Endometrial microvascular endothelial cells (primary cell): ENCODE results near the gene GP9. TPM values are rescaled to one million over a fixed set of nuclear protein-coding genes. Genes with fewer than 3 reads are reported as not detected.

ENCODE experiments used
- in situ Hi-C: cut with HindIII; loops from 2 replicates; pipeline ENCODE4 v1.10.0; 2017; ENCODE audit warnings: low sequenced_read_pairs, low pct_unique_long_range_greater_than_20kb; ENCODE audit errors: inconsistent ontology term
- total RNA-seq: library from RNA; depleted of rRNA; stranded (reverse); fragments of >200 nt; gene quantifications from one replicate; pipeline ENCODE4 v1.2.3, GENCODE V29; 2015; ENCODE audit errors: inconsistent ontology term

GP9 gene
- total RNA-seq, 1 donor from 2014 or later: not detected

GRCh38 chr3:129026728-129027543 is 33.6 kb upstream of the GP9 start:
- in situ Hi-C loops: no loop called here

GRCh38 chr3:129027544-129027880 is 33.1 kb upstream of the GP9 start:
- in situ Hi-C loops: no loop called here

GRCh38 chr3:129028866-129029265 is 31.7 kb upstream of the GP9 start:
- in situ Hi-C loops: no loop called here

- in situ Hi-C loops: no loop called here
Measured at GRCh38 chr3:129030611-129031010, 30.0 kb upstream of the GP9 start.

- in situ Hi-C loops: no loop called here
Measured at GRCh38 chr3:129031476-129032215, 28.9 kb upstream of the GP9 start.

- in situ Hi-C loops: no loop called here
Measured at GRCh38 chr3:129032716-129033115, 27.9 kb upstream of the GP9 start.

- in situ Hi-C loops: no loop called here
Measured at GRCh38 chr3:129033151-129033550, 27.4 kb upstream of the GP9 start.

GRCh38 chr3:129033633-129034321 is 26.8 kb upstream of the GP9 start:
- in situ Hi-C loops: no loop called here

GRCh38 chr3:129034642-129035041 is 25.9 kb upstream of the GP9 start:
- in situ Hi-C loops: no loop called here

- in situ Hi-C loops: no loop called here
Measured at GRCh38 chr3:129035360-129036221, 25.0 kb upstream of the GP9 start.

- in situ Hi-C loops: no loop called here
Measured at GRCh38 chr3:129036222-129037092, 24.1 kb upstream of the GP9 start.

- in situ Hi-C loops: no loop called here
Measured at GRCh38 chr3:129037093-129037419, 23.5 kb upstream of the GP9 start.

GRCh38 chr3:129038121-129038855 is 22.3 kb upstream of the GP9 start:
- in situ Hi-C loops: no loop called here

GRCh38 chr3:129039271-129040038 is 21.1 kb upstream of the GP9 start:
- in situ Hi-C loops: no loop called here

GRCh38 chr3:129040039-129040336 is 20.6 kb upstream of the GP9 start:
- in situ Hi-C loops: no loop called here

- in situ Hi-C loops: no loop called here
Measured at GRCh38 chr3:129040579-129041300, 19.8 kb upstream of the GP9 start.

- in situ Hi-C loops: no loop called here
Measured at GRCh38 chr3:129045675-129046036, 14.9 kb upstream of the GP9 start.
